ENCODE results near the gene NUDT16. TPM values are rescaled to one million over a fixed set of nuclear protein-coding genes. Genes with fewer than 3 reads are reported as not detected.
A peak's percentile ranks its signal among the peaks of the same experiment; 100 is the strongest.

Gene NUDT16
- total and polyA plus RNA-seq, 9 of the 15 experiments (the other 6 are each of a cell fraction or from before 2014, with no cell fraction given) = 1.5 to 11.4 (median 7.6) TPM

- TF ChIP-seq, protein P1, sequence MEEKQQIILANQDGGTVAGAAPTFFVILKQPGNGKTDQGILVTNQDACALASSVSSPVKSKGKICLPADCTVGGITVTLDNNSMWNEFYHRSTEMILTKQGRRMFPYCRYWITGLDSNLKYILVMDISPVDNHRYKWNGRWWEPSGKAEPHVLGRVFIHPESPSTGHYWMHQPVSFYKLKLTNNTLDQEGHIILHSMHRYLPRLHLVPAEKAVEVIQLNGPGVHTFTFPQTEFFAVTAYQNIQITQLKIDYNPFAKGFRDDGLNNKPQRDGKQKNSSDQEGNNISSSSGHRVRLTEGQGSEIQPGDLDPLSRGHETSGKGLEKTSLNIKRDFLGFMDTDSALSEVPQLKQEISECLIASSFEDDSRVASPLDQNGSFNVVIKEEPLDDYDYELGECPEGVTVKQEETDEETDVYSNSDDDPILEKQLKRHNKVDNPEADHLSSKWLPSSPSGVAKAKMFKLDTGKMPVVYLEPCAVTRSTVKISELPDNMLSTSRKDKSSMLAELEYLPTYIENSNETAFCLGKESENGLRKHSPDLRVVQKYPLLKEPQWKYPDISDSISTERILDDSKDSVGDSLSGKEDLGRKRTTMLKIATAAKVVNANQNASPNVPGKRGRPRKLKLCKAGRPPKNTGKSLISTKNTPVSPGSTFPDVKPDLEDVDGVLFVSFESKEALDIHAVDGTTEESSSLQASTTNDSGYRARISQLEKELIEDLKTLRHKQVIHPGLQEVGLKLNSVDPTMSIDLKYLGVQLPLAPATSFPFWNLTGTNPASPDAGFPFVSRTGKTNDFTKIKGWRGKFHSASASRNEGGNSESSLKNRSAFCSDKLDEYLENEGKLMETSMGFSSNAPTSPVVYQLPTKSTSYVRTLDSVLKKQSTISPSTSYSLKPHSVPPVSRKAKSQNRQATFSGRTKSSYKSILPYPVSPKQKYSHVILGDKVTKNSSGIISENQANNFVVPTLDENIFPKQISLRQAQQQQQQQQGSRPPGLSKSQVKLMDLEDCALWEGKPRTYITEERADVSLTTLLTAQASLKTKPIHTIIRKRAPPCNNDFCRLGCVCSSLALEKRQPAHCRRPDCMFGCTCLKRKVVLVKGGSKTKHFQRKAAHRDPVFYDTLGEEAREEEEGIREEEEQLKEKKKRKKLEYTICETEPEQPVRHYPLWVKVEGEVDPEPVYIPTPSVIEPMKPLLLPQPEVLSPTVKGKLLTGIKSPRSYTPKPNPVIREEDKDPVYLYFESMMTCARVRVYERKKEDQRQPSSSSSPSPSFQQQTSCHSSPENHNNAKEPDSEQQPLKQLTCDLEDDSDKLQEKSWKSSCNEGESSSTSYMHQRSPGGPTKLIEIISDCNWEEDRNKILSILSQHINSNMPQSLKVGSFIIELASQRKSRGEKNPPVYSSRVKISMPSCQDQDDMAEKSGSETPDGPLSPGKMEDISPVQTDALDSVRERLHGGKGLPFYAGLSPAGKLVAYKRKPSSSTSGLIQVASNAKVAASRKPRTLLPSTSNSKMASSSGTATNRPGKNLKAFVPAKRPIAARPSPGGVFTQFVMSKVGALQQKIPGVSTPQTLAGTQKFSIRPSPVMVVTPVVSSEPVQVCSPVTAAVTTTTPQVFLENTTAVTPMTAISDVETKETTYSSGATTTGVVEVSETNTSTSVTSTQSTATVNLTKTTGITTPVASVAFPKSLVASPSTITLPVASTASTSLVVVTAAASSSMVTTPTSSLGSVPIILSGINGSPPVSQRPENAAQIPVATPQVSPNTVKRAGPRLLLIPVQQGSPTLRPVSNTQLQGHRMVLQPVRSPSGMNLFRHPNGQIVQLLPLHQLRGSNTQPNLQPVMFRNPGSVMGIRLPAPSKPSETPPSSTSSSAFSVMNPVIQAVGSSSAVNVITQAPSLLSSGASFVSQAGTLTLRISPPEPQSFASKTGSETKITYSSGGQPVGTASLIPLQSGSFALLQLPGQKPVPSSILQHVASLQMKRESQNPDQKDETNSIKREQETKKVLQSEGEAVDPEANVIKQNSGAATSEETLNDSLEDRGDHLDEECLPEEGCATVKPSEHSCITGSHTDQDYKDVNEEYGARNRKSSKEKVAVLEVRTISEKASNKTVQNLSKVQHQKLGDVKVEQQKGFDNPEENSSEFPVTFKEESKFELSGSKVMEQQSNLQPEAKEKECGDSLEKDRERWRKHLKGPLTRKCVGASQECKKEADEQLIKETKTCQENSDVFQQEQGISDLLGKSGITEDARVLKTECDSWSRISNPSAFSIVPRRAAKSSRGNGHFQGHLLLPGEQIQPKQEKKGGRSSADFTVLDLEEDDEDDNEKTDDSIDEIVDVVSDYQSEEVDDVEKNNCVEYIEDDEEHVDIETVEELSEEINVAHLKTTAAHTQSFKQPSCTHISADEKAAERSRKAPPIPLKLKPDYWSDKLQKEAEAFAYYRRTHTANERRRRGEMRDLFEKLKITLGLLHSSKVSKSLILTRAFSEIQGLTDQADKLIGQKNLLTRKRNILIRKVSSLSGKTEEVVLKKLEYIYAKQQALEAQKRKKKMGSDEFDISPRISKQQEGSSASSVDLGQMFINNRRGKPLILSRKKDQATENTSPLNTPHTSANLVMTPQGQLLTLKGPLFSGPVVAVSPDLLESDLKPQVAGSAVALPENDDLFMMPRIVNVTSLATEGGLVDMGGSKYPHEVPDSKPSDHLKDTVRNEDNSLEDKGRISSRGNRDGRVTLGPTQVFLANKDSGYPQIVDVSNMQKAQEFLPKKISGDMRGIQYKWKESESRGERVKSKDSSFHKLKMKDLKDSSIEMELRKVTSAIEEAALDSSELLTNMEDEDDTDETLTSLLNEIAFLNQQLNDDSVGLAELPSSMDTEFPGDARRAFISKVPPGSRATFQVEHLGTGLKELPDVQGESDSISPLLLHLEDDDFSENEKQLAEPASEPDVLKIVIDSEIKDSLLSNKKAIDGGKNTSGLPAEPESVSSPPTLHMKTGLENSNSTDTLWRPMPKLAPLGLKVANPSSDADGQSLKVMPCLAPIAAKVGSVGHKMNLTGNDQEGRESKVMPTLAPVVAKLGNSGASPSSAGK (IDR thresholded peaks at IDR 0.05) = peak; percentile 77
- no peak for TF ChIP-seq ZNF589 (CRISPR knock-in tag; IDR thresholded peaks at IDR 0.05; ENCODE audit: low read depth)
- TF ChIP-seq, protein P2, sequence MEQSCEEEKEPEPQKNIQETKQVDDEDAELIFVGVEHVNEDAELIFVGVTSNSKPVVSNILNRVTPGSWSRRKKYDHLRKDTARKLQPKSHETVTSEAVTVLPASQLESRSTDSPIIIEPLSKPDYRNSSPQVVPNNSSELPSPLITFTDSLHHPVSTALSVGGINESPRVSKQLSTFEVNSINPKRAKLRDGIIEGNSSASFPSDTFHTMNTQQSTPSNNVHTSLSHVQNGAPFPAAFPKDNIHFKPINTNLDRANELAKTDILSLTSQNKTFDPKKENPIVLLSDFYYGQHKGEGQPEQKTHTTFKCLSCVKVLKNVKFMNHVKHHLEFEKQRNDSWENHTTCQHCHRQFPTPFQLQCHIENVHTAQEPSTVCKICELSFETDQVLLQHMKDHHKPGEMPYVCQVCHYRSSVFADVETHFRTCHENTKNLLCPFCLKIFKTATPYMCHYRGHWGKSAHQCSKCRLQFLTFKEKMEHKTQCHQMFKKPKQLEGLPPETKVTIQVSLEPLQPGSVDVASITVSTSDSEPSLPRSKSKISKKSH (CRISPR knock-in tag; IDR thresholded peaks at IDR 0.05) = no peak
- no peak for TF ChIP-seq ZNF408 (CRISPR knock-in tag; IDR thresholded peaks at IDR 0.05; ENCODE audit: low read depth)
- TF ChIP-seq ZNF3 (CRISPR knock-in tag; IDR thresholded peaks at IDR 0.05) = no peak
- no peak for TF ChIP-seq DACH1 (IDR thresholded peaks at IDR 0.05; ENCODE audit: partially characterized antibody)
- TF ChIP-seq RAD21 (CRISPR knock-in tag; conservative IDR thresholded peaks at IDR 0.05 in 1 of 2, IDR thresholded peaks at IDR 0.05 in 1 of 2) = no peak
- TF ChIP-seq POLR2AphosphoS5 (IDR thresholded peaks at IDR 0.05; ENCODE audit: control insufficient read depth, insufficient read depth, low read depth, low read length) = peak; percentile 47; the same call in 1 of the 2 replicates
- TF ChIP-seq CBFA2T3 (IDR thresholded peaks at IDR 0.05) = no peak
- TF ChIP-seq DPF2 (IDR thresholded peaks at IDR 0.05) = no peak; the same call in 1 of the 2 replicates
- no peak for TF ChIP-seq DNMT1 (IDR thresholded peaks at IDR 0.05)
- no peak for TF ChIP-seq THRA (IDR thresholded peaks at IDR 0.05)
- no peak for TF ChIP-seq ZNF12 (CRISPR knock-in tag; IDR thresholded peaks at IDR 0.05)
These were observed at the start of gene NUDT16 (continued) for GRCh38 chr3:131381445-131382291.

All from K562 (cell line).